Suppressor macrophage treated with lipopolysaccharide for 1 hour (primary cell): Measurements from ENCODE around the gene DDI2.

ENCODE experiments used
- DNase-seq, 3 donors: peaks; one replicate each; pipeline ENCODE4 v3.0.0-alpha.2; 2020 to 2022

DDI2 gene

GRCh38 chr1:15605398-15606383 lies 11.6 kb upstream of the DDI2 start:
- DNase-seq = no peak

DNA sequence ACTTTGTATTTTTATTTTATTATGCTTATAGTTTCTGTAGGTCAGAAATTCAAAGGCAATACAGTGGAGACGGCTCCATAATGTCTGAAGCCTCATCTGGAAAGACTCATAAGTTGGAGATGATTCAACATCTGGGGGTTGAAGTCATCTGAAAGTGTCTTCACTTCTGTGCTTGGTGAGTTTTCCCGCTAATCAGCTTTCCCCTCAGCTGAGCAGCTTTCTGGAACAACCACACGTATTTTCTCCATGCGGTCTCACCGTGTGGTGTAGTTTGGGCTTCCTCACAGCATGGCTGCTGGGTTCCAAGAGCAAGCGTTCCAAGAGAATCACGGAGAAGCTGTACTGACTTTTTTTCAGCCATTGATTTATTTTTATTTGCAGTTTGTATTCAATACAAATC lies 7.6 kb upstream of the DDI2 start:
- DNase-seq = no peak

- no peak for DNase-seq
Observed at GRCh38 chr1:15610167-15610566, 7.1 kb upstream of the DDI2 start.

DNA sequence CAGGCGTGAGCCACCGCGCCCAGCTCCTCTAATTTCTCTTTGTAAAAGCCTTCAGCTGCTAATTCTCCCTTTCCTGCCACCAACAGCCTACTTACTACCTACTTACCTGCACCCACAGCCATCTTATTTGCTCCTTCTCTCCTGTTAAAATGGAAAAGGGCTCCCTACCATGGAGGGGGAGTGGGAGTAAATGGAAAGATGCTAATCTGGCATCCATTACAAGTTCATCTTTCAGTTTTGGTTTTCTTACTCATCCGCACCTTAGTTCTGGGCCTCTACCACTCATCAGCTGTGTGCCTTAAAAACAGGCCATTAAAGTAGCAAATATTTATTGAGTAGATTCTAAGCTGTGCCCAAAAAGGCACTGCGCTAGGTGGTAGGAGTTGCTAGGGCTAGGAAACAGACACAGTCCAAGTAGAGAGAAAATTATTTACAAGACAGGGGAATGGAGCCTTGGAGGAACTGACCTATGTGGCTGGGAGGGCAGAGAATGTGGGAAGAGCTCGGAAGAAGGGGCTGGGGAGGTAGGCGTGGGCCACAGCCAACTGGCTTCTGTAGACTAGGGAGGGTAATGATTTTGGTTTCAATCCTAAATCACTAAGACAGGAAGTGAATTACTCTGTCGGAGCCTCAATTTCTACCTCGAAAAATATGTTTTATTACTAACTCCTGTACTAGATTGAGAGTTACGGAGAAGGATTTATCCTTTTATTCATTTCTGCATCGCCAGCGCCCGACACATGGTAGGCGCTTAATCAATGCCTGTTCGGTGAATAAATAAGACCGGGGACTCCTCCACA lies 685 bp upstream of the DDI2 start:
- DNase-seq = peak; percentile 42 to 66 (median 65)

- peak; percentile 33 to 53 (median 49) for DNase-seq
Observed at GRCh38 chr1:15618077-15618654, 908 bp downstream of the DDI2 start.

DNA sequence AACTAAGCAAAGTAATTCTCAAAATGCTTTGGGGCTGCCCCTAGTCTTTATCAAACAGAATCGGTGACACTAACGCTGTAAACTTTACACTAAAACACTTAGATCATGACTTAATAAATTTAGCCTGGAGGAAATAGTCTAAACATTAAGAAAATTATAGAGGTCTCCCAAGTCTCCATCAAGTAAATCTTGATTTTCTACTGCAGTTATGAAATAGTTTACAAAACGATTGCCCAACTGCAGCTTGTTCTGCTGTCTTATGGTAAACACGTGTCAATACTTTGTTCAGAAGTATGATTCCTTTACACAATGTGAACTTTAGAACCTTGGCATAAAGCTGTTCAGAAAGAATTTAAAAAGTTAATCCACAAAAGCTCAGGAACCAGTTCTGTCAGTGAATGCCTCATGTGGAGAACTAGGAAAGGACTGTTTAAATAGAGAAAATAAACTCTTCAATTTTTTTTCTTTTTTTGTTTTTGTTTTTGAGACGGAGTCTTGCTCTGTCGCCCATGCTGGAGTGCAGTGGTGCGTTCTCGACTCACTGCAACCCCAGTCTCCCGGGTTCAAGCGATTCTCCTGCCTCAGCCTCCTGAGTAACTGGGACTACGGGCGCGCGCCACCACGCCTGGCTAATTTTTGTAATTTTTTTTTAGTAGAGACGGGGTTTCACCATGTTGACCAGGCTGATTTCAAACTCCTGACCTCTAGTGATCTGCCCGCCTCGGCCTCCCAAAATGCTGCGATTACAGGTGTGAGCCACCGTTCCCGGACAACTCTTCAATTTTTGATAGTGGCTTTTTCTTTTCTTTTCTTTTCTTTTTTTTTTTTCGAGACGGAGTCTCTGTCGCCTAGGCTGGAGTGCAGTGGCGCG lies 1.6 kb downstream of the DDI2 start:
- peak; percentile 40 to 70 (median 69) for DNase-seq

GRCh38 chr1:15620155-15620545 lies 2.9 kb downstream of the DDI2 start:
- DNase-seq = no peak

DNA sequence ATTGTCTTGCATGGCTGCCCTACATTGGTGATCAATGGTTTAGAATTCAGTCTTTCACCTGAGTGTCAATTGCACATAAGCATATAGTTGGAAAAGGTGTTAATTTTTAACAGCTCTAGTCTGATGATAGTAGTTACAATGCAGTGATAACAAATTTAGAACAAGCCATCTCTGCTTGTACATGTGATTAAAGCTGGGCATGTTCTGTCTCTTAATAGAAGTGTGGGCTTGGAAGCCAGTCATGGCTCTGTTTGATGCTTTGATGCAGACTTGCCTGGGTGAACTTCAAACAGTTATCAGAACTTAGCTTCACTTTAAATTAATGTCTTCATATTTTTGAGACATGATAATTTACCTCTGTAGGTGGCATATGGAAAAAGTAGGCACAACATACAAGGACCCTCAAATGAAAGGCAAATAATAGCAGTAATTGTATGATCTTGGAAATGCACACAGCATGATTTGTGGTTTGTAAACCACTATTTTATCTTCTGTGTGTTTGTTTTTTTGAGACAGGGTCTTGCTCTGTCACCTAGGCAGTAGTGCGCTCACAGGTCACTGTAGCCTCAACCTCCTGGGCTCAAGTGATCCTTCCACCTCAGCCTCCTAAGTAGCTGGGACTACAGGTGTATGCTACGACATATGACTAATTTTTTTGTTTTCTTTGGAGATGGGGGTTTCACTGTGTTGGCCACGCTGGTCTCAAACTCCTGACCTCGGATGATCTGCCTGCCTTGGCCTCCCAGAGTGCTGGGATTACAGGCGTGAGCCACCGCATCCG lies 3.8 kb downstream of the DDI2 start:
- no peak for DNase-seq

GRCh38 chr1:15621975-15622374 lies 4.7 kb downstream of the DDI2 start:
- no peak for DNase-seq

- DNase-seq = no peak
Observed at GRCh38 chr1:15622712-15623373, 5.6 kb downstream of the DDI2 start.

GRCh38 chr1:15623435-15623834 lies 6.2 kb downstream of the DDI2 start:
- DNase-seq = no peak

GRCh38 chr1:15624133-15624714 lies 7.0 kb downstream of the DDI2 start:
- no peak for DNase-seq

DNA sequence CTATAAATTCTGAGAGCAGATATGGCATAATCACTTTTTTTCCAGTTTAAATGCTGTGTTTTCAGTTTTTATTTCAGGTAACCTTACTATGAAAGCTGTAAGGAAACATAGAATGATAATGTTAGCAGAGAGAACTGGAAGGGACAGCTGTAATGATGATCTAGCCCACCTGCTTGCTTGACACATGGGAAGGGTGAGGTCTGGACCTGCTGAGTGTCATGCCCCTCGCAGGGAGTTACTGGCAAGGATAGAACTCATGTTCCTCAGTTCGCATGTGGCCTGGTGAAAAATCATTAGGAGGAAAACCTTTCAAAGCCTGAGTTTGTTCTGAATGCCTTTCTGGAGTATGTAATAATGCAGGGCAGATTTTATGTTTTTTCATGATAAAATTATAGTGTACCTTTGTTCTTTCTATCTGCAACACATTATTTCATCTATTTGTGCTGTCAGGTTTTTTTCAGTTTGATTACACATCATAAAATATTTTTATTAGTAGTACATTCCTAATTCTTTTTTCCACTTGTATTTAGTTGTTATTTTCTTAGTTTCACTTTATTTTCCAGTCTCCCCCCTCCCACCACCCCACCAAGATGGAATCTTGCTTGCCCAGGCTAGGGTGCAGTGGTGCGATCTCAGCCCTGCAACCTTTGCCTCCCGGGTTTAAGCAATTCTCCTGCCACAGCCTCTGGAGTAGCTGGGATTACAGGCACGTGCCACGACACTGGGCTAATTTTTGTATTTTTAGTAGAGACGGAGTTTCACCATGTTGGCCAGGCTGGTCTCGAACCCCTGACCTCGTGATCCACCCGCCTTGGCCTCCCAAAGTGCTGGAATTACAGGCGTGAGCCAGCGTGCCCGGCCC lies 8.0 kb downstream of the DDI2 start:
- no peak for DNase-seq

- DNase-seq = peak in 2 of 3 donors; percentile 26 to 34
Observed at GRCh38 chr1:15626269-15626950, 9.2 kb downstream of the DDI2 start.

- DNase-seq = no peak
Observed at GRCh38 chr1:15627343-15627988, 10.2 kb downstream of the DDI2 start.

DNA sequence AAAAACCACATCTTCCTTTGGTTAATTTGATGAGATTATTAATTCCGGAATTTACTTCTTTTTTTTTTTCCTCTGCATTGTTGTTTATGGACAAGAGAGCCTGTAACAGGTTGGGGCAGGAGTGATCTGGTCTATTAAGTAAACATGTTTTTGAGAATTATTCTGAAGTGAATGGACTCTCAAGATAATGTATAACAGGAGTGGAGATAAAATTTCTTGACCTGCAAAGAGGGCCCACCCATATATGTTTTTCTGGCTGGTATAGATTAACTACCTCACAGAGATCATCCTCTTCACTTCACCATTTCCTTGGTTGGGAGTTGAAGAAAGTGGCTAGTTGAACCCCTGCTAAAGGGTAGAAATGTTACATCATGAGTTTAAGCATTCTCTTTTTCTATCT lies 10.7 kb downstream of the DDI2 start:
- no peak for DNase-seq

- DNase-seq = no peak
Observed at GRCh38 chr1:15633756-15634420, 16.6 kb downstream of the DDI2 start.

DNA sequence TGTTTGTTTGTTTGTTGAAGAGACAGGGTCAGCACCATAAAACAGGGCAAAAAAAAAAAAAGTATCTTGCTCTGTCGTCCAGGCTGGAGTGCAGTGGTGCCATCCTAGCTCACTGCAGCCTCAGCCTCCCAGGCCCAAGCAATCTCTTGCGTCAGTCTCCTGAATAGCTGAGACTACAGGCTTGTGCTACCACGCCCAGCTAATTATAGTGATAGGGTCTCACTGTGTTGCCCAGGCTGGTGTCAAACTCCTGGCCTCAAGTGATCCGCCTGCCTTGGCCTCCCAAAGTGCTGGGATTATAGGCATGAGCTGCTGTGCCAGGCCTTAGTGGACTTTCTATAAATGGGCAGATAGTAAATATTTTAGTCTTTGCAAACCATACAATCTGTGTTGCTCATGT lies 19.2 kb downstream of the DDI2 start:
- no peak for DNase-seq
